Kidney glomerular epithelial cell (primary cell): ENCODE results near the gene DPP9.
"Not testable (repeated sequence)": the region's sequence is repeated elsewhere in the genome, so short reads cannot be mapped to it uniquely, and the experiment has no call there.

Experiments
- DNase-seq: peaks from one replicate; lab custom pipeline; 2025; lab: John Stamatoyannopoulos, UW

DPP9 gene

GRCh38 chr19:4723595-4724514, at the start of gene DPP9:
Gene DPP9 (minus strand): TSS chr19:4723842. CDS start chr19:4719906, 3,936 bp downstream.
- peak; percentile 97 for DNase-seq

- DNase-seq, result no peak
Measured at GRCh38 chr19:4773047-4773640, 49.5 kb upstream of the DPP9 start.

- DNase-seq, result no peak
Measured at GRCh38 chr19:4772566-4772965, 48.9 kb upstream of the DPP9 start.

GRCh38 chr19:4768934-4769777, 45.5 kb upstream of the DPP9 start:
- peak; percentile 86 for DNase-seq

GRCh38 chr19:4764393-4764660, 40.7 kb upstream of the DPP9 start:
- DNase-seq, result no peak

- no peak for DNase-seq
Measured at GRCh38 chr19:4763021-4763420, 39.4 kb upstream of the DPP9 start.

GRCh38 chr19:4760285-4760650, 36.6 kb upstream of the DPP9 start:
- no peak for DNase-seq

GRCh38 chr19:4759388-4760284, 36.0 kb upstream of the DPP9 start:
- DNase-seq, result peak; percentile 70

GRCh38 chr19:4758659-4759058, 35.0 kb upstream of the DPP9 start:
- no peak for DNase-seq

GRCh38 chr19:4758082-4758481, 34.4 kb upstream of the DPP9 start:
- DNase-seq, result no peak

GRCh38 chr19:4755459-4755858, 31.8 kb upstream of the DPP9 start:
- no peak for DNase-seq

- DNase-seq, result no peak
Measured at GRCh38 chr19:4754248-4754647, 30.6 kb upstream of the DPP9 start.

GRCh38 chr19:4749870-4750590, 26.4 kb upstream of the DPP9 start:
- no peak for DNase-seq

GRCh38 chr19:4748589-4748988, 24.9 kb upstream of the DPP9 start:
- no peak for DNase-seq

- no peak for DNase-seq
Measured at GRCh38 chr19:4748185-4748584, 24.5 kb upstream of the DPP9 start.

GRCh38 chr19:4745986-4746385, 22.3 kb upstream of the DPP9 start:
- DNase-seq, result no peak

- DNase-seq, result not testable (repeated sequence)
Measured at GRCh38 chr19:4745175-4745574, 21.5 kb upstream of the DPP9 start.

GRCh38 chr19:4744451-4745174, 21.0 kb upstream of the DPP9 start:
- DNase-seq, result peak; percentile 82

GRCh38 chr19:4742723-4743646, 19.3 kb upstream of the DPP9 start:
- DNase-seq, result no peak
